Psoas muscle (tissue), 8 donors: ENCODE results near the gene SLC29A1. TPM values are rescaled to one million over a fixed set of nuclear protein-coding genes. Genes with fewer than 3 reads are reported as not detected.
A peak's percentile ranks its signal among the peaks of the same experiment; 100 is the strongest.

ENCODE experiments used
- ATAC-seq, 4 donors: fragments of 200-7000 bp; cut with Tn5 transposase; one replicate each; pipeline ENCODE4 v1.9.1; 2020; ENCODE audit warnings: moderate library complexity in 3 of 4, mild to moderate bottlenecking in 2 of 4
- DNase-seq, 2 donors: peaks; one replicate each; pipeline ENCODE4 v3.0.0-alpha.2; 2020
- H3K27ac ChIP-seq: fragments of 200-600 bp; one replicate; pipeline ENCODE4 v1.8.0; 2022
- H3K27me3 ChIP-seq, 3 donors: fragments of 200-600 bp in 1 of 3; one replicate each; pipeline versions ENCODE4 v1.6.1 to v1.8.0; 2013 to 2022; ENCODE audit warnings: low read length in 2 of 3, mild to moderate bottlenecking in 2 of 3, moderate library complexity in 1 of 3; ENCODE audit not compliant: insufficient read depth in 3 of 3
- H3K36me3 ChIP-seq, 2 donors: fragments of 200-600 bp in 1 of 2; one replicate each; pipeline versions ENCODE4 v1.6.1 to v1.8.0; 2013 to 2022; ENCODE audit warnings: low read depth in 1 of 2, mild to moderate bottlenecking in 1 of 2, moderate library complexity in 1 of 2; ENCODE audit not compliant: insufficient read depth in 1 of 2
- H3K4me1 ChIP-seq: fragments of 200-600 bp; one replicate; pipeline ENCODE4 v1.8.0; 2022
- H3K4me3 ChIP-seq: fragments of 200-600 bp; one replicate; pipeline ENCODE4 v1.8.0; 2022; ENCODE audit warnings: mild to moderate bottlenecking
- H3K9me3 ChIP-seq: fragments of 200-600 bp; one replicate; pipeline ENCODE4 v1.8.0; 2022
- WGBS, 3 donors: extraction: QIAGEN DNeasy Blood & Tissue Kit; methylation state at CpG; one replicate each; pipeline versions ENCODE4 v1.1.6 to v1.1.7; 2013; 5-methylcytosine and 5-hydroxymethylcytosine counted together
- intact Hi-C, 2 donors: fragments of 100-400 bp; cut with DNase I; formaldehyde crosslinking; loops; one replicate each; pipeline versions ENCODE4 v1.11.0 to v1.14.2; 2022
- polyA plus RNA-seq, 3 donors: library from polyadenylated mRNA; stranded (reverse); fragments of 200-250 nt; gene quantifications; one replicate each; pipeline ENCODE4 v1.2.3, GENCODE V29; 2013
- total RNA-seq, 4 donors: library from RNA; stranded (reverse); fragmentation: NEBNext Ultra II Directional in 2 of 4; extraction: Animal tissue kit (Norgen Biotek cat#: 25700) in 2 of 4; gene quantifications; one replicate each; pipeline versions ENCODE4 v1.2.1 to v1.2.4, GENCODE V29; 2021 to 2023
- TF ChIP-seq, protein P1 (sequence below): fragments of 200-600 bp; IDR thresholded peaks from one replicate; pipeline ENCODE4 v1.8.0; 2022; ENCODE audit warnings: antibody characterized with exemption
- donor health status: healthy with polysubstance abuse.
- donor health status: DM: no; HTN: no; CAD: no; lungs with moderate emphysema.
- donor health status: Bipolar disorder and iron deficiency.
- donor health status: healthy.
- donor health status: DM: yes; HTN: yes; CAD: no.
- donor health status: DM: no; HTN: no; CAD: no.
- donor health status: DM: no; HTN: no; CAD: no.
- donor health status: DM: yes; HTN: yes; CAD: no.

SLC29A1 gene
- total and polyA plus RNA-seq, 7 donors: 29.1 to 80.7 (median 39.7) TPM

DNA sequence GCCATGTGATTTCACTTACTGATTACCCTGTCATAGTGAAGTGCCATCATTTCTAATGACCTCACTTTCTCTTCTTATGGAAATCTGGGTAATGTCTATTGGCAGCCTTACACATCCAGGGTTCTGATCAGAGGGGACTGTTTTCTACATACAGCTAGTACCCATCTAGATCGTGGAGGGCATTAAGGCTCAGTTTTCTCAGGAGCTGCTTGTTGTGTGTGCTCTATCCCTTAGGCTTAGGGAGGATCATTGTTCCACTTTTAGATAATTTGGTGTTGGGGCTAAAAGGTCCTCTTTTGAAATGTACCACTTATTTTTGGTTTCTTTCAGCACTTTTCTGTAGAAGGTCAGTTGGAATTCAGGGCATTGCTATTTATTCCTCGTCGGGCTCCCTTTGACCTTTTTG lies 27.3 kb downstream of the SLC29A1 start:
- intact Hi-C loops: no loop called here
- no peak for DNase-seq
- TF ChIP-seq, protein P1, sequence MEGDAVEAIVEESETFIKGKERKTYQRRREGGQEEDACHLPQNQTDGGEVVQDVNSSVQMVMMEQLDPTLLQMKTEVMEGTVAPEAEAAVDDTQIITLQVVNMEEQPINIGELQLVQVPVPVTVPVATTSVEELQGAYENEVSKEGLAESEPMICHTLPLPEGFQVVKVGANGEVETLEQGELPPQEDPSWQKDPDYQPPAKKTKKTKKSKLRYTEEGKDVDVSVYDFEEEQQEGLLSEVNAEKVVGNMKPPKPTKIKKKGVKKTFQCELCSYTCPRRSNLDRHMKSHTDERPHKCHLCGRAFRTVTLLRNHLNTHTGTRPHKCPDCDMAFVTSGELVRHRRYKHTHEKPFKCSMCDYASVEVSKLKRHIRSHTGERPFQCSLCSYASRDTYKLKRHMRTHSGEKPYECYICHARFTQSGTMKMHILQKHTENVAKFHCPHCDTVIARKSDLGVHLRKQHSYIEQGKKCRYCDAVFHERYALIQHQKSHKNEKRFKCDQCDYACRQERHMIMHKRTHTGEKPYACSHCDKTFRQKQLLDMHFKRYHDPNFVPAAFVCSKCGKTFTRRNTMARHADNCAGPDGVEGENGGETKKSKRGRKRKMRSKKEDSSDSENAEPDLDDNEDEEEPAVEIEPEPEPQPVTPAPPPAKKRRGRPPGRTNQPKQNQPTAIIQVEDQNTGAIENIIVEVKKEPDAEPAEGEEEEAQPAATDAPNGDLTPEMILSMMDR: no peak
- WGBS, 3 donors: 54 to 80% (median 59%) methylated on average over 3 of the region's 3 CpGs
- H3K27ac ChIP-seq: peak overlapping the region; percentile 6
- peaks cover 43% of the 10 kb centered on the region for H3K4me1 ChIP-seq
- no peaks in the 10 kb centered on the region for H3K9me3 ChIP-seq
- H3K27me3 ChIP-seq: no peaks in the 10 kb centered on the region
- peak overlapping the region; percentile 23 for H3K4me3 ChIP-seq
- no peak for ATAC-seq
- H3K36me3 ChIP-seq: peaks cover 20 to 79% of the 10 kb centered on the region in 2 donors

DNA sequence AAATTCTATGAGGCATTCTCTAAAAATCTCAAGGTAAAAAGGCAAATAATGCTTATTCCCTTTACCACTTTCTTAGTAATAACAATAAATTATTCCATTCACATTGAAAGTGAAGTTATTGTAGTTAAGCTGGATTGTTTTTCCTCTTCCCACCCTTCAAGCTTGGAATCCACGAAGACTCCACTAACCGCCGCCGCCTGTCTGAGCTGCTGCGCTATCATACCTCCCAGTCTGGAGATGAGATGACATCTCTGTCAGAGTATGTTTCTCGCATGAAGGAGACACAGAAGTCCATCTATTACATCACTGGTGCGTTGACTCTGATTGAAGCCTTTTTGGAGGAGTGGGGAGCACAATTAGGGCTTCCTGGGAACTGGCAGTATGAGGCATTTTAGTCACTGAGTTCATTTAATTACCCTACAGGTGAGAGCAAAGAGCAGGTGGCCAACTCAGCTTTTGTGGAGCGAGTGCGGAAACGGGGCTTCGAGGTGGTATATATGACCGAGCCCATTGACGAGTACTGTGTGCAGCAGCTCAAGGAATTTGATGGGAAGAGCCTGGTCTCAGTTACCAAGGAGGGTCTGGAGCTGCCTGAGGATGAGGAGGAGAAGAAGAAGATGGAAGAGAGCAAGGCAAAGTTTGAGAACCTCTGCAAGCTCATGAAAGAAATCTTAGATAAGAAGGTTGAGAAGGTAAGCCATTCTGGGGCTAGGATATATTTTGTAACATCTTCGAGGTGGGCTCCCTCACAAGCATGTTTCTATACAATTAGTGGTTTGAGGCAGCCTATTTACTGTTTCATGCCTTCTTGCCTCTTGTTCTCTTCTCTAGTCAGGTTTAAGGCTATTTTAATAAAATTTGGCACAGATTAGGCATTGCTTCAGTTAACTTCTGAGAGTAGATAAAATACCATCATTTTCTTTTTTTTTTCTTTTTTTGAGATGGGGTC lies 28.5 kb downstream of the SLC29A1 start:
- no peak for DNase-seq
- TF ChIP-seq, protein P1: no peak
- Histone ChIP-seq H3K9me3 (no peaks in the 10 kb centered on the region), H3K27me3 (no peaks in the 10 kb centered on the region), H3K27ac (peak overlapping the region; percentile 6), H3K4me1 (peaks cover 51% of the 10 kb centered on the region), H3K4me3 (no peak overlapping the region), H3K36me3 (peaks cover 20 to 81% of the 10 kb centered on the region in 2 donors)
- intact Hi-C loops: no loop called here
- WGBS, 3 donors: 91 to 92% (median 92%) methylated on average over 14 of the region's 14 CpGs
- no peak for ATAC-seq

DNA sequence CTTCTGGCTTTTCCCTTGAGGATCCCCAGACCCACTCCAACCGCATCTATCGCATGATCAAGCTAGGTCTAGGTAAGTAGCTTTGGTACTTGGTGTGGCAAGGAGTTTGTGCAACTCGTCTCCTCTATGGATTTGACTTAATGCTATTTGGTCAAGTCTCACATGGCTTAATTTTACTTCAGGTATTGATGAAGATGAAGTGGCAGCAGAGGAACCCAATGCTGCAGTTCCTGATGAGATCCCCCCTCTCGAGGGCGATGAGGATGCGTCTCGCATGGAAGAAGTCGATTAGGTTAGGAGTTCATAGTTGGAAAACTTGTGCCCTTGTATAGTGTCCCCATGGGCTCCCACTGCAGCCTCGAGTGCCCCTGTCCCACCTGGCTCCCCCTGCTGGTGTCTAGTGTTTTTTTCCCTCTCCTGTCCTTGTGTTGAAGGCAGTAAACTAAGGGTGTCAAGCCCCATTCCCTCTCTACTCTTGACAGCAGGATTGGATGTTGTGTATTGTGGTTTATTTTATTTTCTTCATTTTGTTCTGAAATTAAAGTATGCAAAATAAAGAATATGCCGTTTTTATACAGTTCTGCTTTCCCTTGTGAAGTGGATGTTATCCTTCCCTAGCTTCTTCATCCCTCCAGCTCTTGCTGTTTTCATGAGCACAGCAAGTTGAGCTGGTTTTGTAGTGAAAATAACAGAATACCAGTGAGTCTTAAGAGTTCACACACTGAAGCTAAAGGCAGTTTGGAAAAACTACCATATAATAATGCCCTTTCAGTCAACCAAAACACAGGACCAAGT lies 30.1 kb downstream of the SLC29A1 start:
- WGBS, 3 donors: 63 to 70% (median 66%) methylated on average over 10 of the region's 10 CpGs
- peaks cover 20 to 74% of the 10 kb centered on the region in 2 donors for H3K36me3 ChIP-seq
- ATAC-seq: no peak
- DNase-seq: peak; percentile 32 to 54
- intact Hi-C loops: no loop called here
- H3K27ac ChIP-seq: peak overlapping the region; percentile 46
- no peaks in the 10 kb centered on the region for H3K9me3 ChIP-seq
- TF ChIP-seq, protein P1: peak; percentile 42
- H3K4me1 ChIP-seq: peaks cover 54% of the 10 kb centered on the region
- H3K27me3 ChIP-seq: no peaks in the 10 kb centered on the region
- no peak overlapping the region for H3K4me3 ChIP-seq

DNA sequence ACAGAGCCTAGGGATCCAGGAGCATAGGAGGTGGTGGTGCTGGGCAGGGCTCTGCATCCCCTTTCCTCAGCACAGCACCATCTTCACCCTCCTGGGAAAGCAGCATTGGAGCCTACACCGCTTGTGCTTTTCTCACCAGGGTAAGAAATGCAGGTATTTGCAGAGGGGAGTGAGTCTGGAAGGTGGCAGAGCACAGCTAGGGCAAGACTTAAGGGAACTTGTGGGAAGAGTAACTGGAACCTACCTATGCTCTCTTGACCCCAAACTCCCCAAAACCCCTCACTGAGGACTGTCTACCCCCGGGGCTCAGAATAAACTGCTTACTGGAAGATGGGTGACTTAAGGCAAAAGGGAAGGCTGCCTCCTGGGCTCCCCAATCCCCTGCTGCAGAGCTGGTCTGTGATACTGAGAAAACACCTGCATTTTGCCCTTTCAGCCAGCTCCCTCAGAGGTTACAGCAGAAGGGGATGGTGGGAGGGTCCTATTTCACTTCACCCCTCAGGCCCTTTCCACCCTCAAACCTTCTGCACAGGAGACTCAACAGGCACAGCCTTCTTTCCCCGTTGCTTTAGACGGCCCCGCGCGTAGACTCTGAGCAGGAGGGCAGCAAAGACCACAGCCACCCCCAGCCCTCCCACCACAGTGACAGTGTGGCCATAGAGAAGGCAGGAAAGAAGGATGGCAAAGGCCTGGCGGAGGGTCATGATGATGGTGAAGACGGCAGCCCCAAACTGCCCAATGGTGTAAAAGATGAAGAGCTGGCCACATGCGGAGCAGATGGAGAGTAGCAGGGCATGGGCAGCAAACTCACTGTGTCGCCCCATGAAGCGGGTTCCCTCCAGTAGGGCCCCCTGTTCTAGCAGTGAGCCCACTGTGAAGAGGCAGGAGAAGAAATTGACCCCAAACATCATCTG lies 31.1 kb downstream of the SLC29A1 start:
- no peaks in the 10 kb centered on the region for H3K9me3 ChIP-seq
- intact Hi-C loops: no loop called here
- H3K27ac ChIP-seq: peak overlapping the region; percentile 94
- H3K27me3 ChIP-seq: no peaks in the 10 kb centered on the region
- WGBS, 3 donors: 62 to 71% (median 69%) methylated on average over 12 of the region's 12 CpGs
- H3K36me3 ChIP-seq: peaks cover 15 to 65% of the 10 kb centered on the region in 2 donors
- peaks cover 44% of the 10 kb centered on the region for H3K4me1 ChIP-seq
- ATAC-seq: peak in 3 of 4 donors; percentile 0 to 3 (median 1)
- peak in 1 of 2 donors; percentile 56 for DNase-seq
- no peak overlapping the region for H3K4me3 ChIP-seq
- TF ChIP-seq, protein P1: no peak
